Measurements from ENCODE around the gene ITGAL.
"Not testable (repeated sequence)": the region's sequence is repeated elsewhere in the genome, so short reads cannot be mapped to it uniquely, and the experiment has no call there.

ITGAL gene

GRCh38 chr16:30491744-30492308 lies 19.3 kb downstream of the ITGAL start:
- DNase-seq (ENCODE audit: extremely low read depth in 1 of 2, low read depth in 1 of 2): no peak

- DNase-seq (ENCODE audit: extremely low read depth in 1 of 2, low read depth in 1 of 2): no peak
These were observed 21.5 kb downstream of the ITGAL start for GRCh38 chr16:30493941-30494488.

- DNase-seq (ENCODE audit: extremely low read depth in 1 of 2, low read depth in 1 of 2): no peak
These were observed 22.2 kb downstream of the ITGAL start for GRCh38 chr16:30494709-30495108.

- no peak for DNase-seq (ENCODE audit: extremely low read depth in 1 of 2, low read depth in 1 of 2)
These were observed 26.7 kb downstream of the ITGAL start for GRCh38 chr16:30499284-30499683.

- no peak for DNase-seq (ENCODE audit: extremely low read depth in 1 of 2, low read depth in 1 of 2)
These were observed 31.1 kb downstream of the ITGAL start for GRCh38 chr16:30503403-30504296.

- DNase-seq (ENCODE audit: extremely low read depth in 1 of 2, low read depth in 1 of 2): no peak
These were observed 36.7 kb downstream of the ITGAL start for GRCh38 chr16:30509081-30509765.

GRCh38 chr16:30510376-30510938 lies 37.9 kb downstream of the ITGAL start:
- DNase-seq (ENCODE audit: extremely low read depth in 1 of 2, low read depth in 1 of 2): no peak

- no peak for DNase-seq (ENCODE audit: extremely low read depth in 1 of 2, low read depth in 1 of 2)
These were observed 39.0 kb downstream of the ITGAL start for GRCh38 chr16:30511509-30511908.

- DNase-seq (ENCODE audit: extremely low read depth in 1 of 2, low read depth in 1 of 2): no peak
These were observed 42.7 kb downstream of the ITGAL start for GRCh38 chr16:30515275-30515674.

- no peak for DNase-seq (ENCODE audit: extremely low read depth in 1 of 2, low read depth in 1 of 2)
These were observed 46.0 kb downstream of the ITGAL start for GRCh38 chr16:30518552-30518951.

- DNase-seq (ENCODE audit: extremely low read depth in 1 of 2, low read depth in 1 of 2): no peak
These were observed 46.8 kb downstream of the ITGAL start for GRCh38 chr16:30519120-30520049.

GRCh38 chr16:30521476-30521872 lies 48.9 kb downstream of the ITGAL start:
- DNase-seq (ENCODE audit: extremely low read depth in 1 of 2, low read depth in 1 of 2): no peak

- no peak for DNase-seq (ENCODE audit: extremely low read depth in 1 of 2, low read depth in 1 of 2)
These were observed 49.5 kb downstream of the ITGAL start for GRCh38 chr16:30521873-30522641.

GRCh38 chr16:30522702-30523463 lies 50.3 kb downstream of the ITGAL start:
- not testable (repeated sequence) for DNase-seq (ENCODE audit: extremely low read depth in 1 of 2, low read depth in 1 of 2)

GRCh38 chr16:30523768-30524574 lies 51.4 kb downstream of the ITGAL start:
- no peak for DNase-seq (ENCODE audit: extremely low read depth in 1 of 2, low read depth in 1 of 2)

- DNase-seq (ENCODE audit: extremely low read depth in 1 of 2, low read depth in 1 of 2): no peak
These were observed 52.3 kb downstream of the ITGAL start for GRCh38 chr16:30524575-30525568.

GRCh38 chr16:30525844-30526136 lies 53.2 kb downstream of the ITGAL start:
- DNase-seq (ENCODE audit: extremely low read depth in 1 of 2, low read depth in 1 of 2): no peak
